K562 (cell line): Measurements from ENCODE around the gene BRD7.

ENCODE experiments used
- CTCF ChIP-seq, 3 experiments: IDR thresholded peaks in 2 of 3; conservative IDR thresholded peaks in 1 of 3; 2 replicates each; pipeline ENCODE4 v1.5.1; 2011 to 2012; ENCODE audit warnings: low read length in 3 of 3, mild to moderate bottlenecking in 3 of 3, control low read depth in 2 of 3, improper control_type of control experiment in 1 of 3, inconsistent platforms in 1 of 3, low read depth in 1 of 3, mixed read lengths in 1 of 3, moderate library complexity in 1 of 3; ENCODE audit not compliant: insufficient read depth in 2 of 3
- CTCFL ChIP-seq: IDR thresholded peaks from 2 replicates; pipeline ENCODE4 v1.6.1; 2011; ENCODE audit warnings: borderline replicate concordance, low read depth, mild to moderate bottlenecking, moderate library complexity, low read length; ENCODE audit not compliant: insufficient read depth, poor library complexity, severe bottlenecking
- EZH2 ChIP-seq: IDR thresholded peaks from 2 replicates; pipeline ENCODE4 v1.6.1; 2012; ENCODE audit warnings: low read depth, mild to moderate bottlenecking, inconsistent platforms, low read length, borderline replicate concordance
- FOSL1 ChIP-seq: fragments of 200-800 bp; sonication (Bioruptor generic); conservative IDR thresholded peaks from 2 replicates; pipeline ENCODE4 v1.6.1; 2016; ENCODE audit warnings: missing genetic modification characterization, missing compliant biosample characterization
- FOXP4 ChIP-seq: sonication (generic); formaldehyde crosslinking; IDR thresholded peaks from 2 replicates; pipeline ENCODE4 v1.8.0; 2022; ENCODE audit warnings: mild to moderate bottlenecking, missing genetic modification reagents, borderline replicate concordance
- MED1 ChIP-seq: sonication (generic); formaldehyde crosslinking; IDR thresholded peaks from 2 replicates; pipeline ENCODE4 v1.8.1; 2023; ENCODE audit warnings: missing genetic modification reagents, borderline replicate concordance
- NCOR1 ChIP-seq: fragments of 450-650 bp; IDR thresholded peaks from 2 replicates; pipeline ENCODE4 v1.6.1; 2016; ENCODE audit warnings: mild to moderate bottlenecking, moderate library complexity
- POLR2AphosphoS5 ChIP-seq: IDR thresholded peaks from 2 replicates; pipeline ENCODE4 v1.6.1; 2011; ENCODE audit warnings: mild to moderate bottlenecking, low read depth, low read length, moderate library complexity; ENCODE audit not compliant: control insufficient read depth, insufficient read depth
- ZBTB11 ChIP-seq, 3 experiments: fragments of 200-800 bp in 1 of 3; fragments of 250-450 bp in 1 of 3; fragments of 450-650 bp in 1 of 3; sonication (Bioruptor Pico) in 1 of 3; sonication (Bioruptor generic) in 1 of 3; formaldehyde crosslinking in 1 of 3; IDR thresholded peaks; 2 replicates each; pipeline versions ENCODE4 v1.6.1 to v1.8.0; 2016 to 2022; ENCODE audit warnings: mild to moderate bottlenecking in 2 of 3, missing genetic modification characterization in 2 of 3, missing compliant biosample characterization in 1 of 3, moderate library complexity in 1 of 3
- ZFX ChIP-seq: sonication (generic); formaldehyde crosslinking; IDR thresholded peaks from 2 replicates; pipeline ENCODE4 v1.8.0; 2022; ENCODE audit warnings: mild to moderate bottlenecking, missing genetic modification reagents, moderate library complexity
- ZNF780A ChIP-seq: fragments of 250-450 bp; sonication (Bioruptor Pico); IDR thresholded peaks from 2 replicates; pipeline ENCODE4 v1.5.0; 2021; ENCODE audit warnings: mild to moderate bottlenecking

GRCh38 chr16:50274326-50275097, 94.3 kb downstream of the BRD7 start:
- TF ChIP-seq ZFX (CRISPR knock-in tag) (no peak), ZNF780A (CRISPR knock-in tag) (no peak), POLR2AphosphoS5 (no peak), FOSL1 (no peak), FOXP4 (CRISPR knock-in tag) (no peak), CTCF (IDR thresholded peaks at IDR 0.05 in 2 of 3, conservative IDR thresholded peaks at IDR 0.05 in 1 of 3; ENCODE audit: insufficient read depth in 2 of 3, low read depth in 1 of 3, low read length in 3 of 3) (no peak), ZBTB11 (CRISPR knock-in tag; IDR thresholded peaks at IDR 0.05) (no peak), MED1 (no peak), CTCFL (no peak), EZH2 (no peak), NCOR1 (no peak)
